C1 segment of cervical spinal cord (tissue), 14 donors: ENCODE data around the gene MUC4.

Source experiments
- DNase-seq, 14 donors: peaks; one replicate each; lab custom pipeline; 2025; lab: John Stamatoyannopoulos, UW

MUC4 gene

GRCh38 chr3:195701042-195701915 lies 110.5 kb downstream of the MUC4 start:
- no peak for DNase-seq

- DNase-seq: no peak
These were observed 111.4 kb downstream of the MUC4 start for GRCh38 chr3:195700319-195700718.

- no peak for DNase-seq
These were observed 111.9 kb downstream of the MUC4 start for GRCh38 chr3:195699860-195700259.

- no peak for DNase-seq
These were observed 112.3 kb downstream of the MUC4 start for GRCh38 chr3:195699388-195699771.

GRCh38 chr3:195698647-195699387 lies 112.9 kb downstream of the MUC4 start:
- no peak for DNase-seq

GRCh38 chr3:195698325-195698646 lies 113.4 kb downstream of the MUC4 start:
- no peak for DNase-seq

- no peak for DNase-seq
These were observed 114.0 kb downstream of the MUC4 start for GRCh38 chr3:195697582-195698324.
